Ectodermal cell (in vitro differentiated cells): ENCODE results near the gene CNFN.

Experiments used
- H3K27ac ChIP-seq: 2 replicates; pipeline ENCODE4 v1.7.0; 2013; ENCODE audit warnings: mild to moderate bottlenecking, low read depth, low read length; ENCODE audit not compliant: insufficient read depth, poor library complexity, severe bottlenecking
- H3K27me3 ChIP-seq: 2 replicates; pipeline ENCODE4 v1.7.0; 2013; ENCODE audit warnings: mild to moderate bottlenecking, low read length; ENCODE audit not compliant: insufficient read depth, control insufficient read depth, poor library complexity, severe bottlenecking
- H3K36me3 ChIP-seq: one replicate; pipeline ENCODE4 v1.7.0; 2013; ENCODE audit warnings: low read length; ENCODE audit not compliant: control insufficient read depth, insufficient read depth
- H3K4me1 ChIP-seq: one replicate; pipeline ENCODE4 v1.7.0; 2013; ENCODE audit warnings: low read length; ENCODE audit not compliant: control insufficient read depth, insufficient read depth
- H3K4me3 ChIP-seq: 2 replicates; pipeline ENCODE4 v1.7.0; 2013; ENCODE audit warnings: low read depth, low read length, control low read depth; ENCODE audit not compliant: insufficient read depth
- H3K9me3 ChIP-seq: 2 replicates; pipeline ENCODE4 v1.7.0; 2013; ENCODE audit warnings: mild to moderate bottlenecking, low read length, moderate library complexity; ENCODE audit not compliant: control insufficient read depth
- WGBS, 2 experiments: methylation state at CpG; one replicate each; pipeline ENCODE4 v1.1.7; 2013; ENCODE audit warnings: missing lambda C conversion rate in 2 of 2; 5-methylcytosine and 5-hydroxymethylcytosine counted together

The CNFN gene

GRCh38 chr19:42363614-42364346 lies 26.3 kb downstream of the CNFN start:
- WGBS, 2 experiments, result 90 to 94% methylated on average over 16 to 17 of the region's 17 CpGs
- H3K36me3 ChIP-seq, result no peaks in the 10 kb centered on the region
- H3K27ac ChIP-seq, result no peak overlapping the region

DNA sequence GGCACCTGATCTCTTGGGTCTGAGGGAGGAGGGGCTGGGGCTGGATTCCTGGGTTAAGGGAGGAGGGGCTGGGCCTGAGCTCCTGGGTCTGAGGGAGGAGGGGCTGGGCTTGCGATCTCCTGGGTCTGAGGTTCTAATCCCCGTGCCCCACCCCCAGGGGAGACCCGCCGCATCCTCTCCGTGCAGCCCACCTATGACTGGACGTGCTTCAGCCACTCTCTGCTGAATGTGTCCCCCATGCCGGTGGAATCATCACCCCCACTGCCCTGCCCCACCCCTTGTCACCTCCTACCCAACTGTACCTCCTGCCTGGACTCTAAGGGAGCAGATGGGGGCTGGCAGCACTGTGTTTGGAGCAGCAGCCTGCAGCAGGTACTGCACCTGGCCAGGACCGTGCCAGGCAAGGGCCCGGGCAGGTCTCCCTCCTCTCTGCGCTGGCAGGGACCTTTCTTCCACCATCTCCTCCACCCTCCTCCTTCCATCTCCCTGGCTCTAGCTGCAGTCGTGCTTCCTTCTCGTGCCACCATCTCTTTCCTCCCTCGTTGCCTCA lies 27.1 kb downstream of the CNFN start:
- H3K27me3 ChIP-seq, result no peaks in the 10 kb centered on the region
- H3K4me1 ChIP-seq, result peaks cover 8% of the 10 kb centered on the region
- H3K4me3 ChIP-seq, result no peak overlapping the region
- no peaks in the 10 kb centered on the region for H3K36me3 ChIP-seq
- WGBS, 2 experiments, result 84 to 88% methylated on average over 13 of the region's 13 CpGs
- no peak overlapping the region for H3K27ac ChIP-seq
- H3K9me3 ChIP-seq, result no peaks in the 10 kb centered on the region

More at GRCh38 chr19:42363614-42364346, 26.3 kb downstream of the CNFN start:
- H3K27me3 ChIP-seq, result no peaks in the 10 kb centered on the region
- no peak overlapping the region for H3K4me3 ChIP-seq
- no peaks in the 10 kb centered on the region for H3K9me3 ChIP-seq
- peaks cover 8% of the 10 kb centered on the region for H3K4me1 ChIP-seq

GRCh38 chr19:42362342-42362741 lies 27.8 kb downstream of the CNFN start:
- WGBS, 2 experiments, result 90 to 93% methylated on average over 14 of the region's 14 CpGs
- Histone ChIP-seq H3K4me3 (no peak overlapping the region), H3K27me3 (no peaks in the 10 kb centered on the region), H3K27ac (no peak overlapping the region), H3K36me3 (no peaks in the 10 kb centered on the region), H3K9me3 (no peaks in the 10 kb centered on the region), H3K4me1 (peaks cover 8% of the 10 kb centered on the region)

DNA sequence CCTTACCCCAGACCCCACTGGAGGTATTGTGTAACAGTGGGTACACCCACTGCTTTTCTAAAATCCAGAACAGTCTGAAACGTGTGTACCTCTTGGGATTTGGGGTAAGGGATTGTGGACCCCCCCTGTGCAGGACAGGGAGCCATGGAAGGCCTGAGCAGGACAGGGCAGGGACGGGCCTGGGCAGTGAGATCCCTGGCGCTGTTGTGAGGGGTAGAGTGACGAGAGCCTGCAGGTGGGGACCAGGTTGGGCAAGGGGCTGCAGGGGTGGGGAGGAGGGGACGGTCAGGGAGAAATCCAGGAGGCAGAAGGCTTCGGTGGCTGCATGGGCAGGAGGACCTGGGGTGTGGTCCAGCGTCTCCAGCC lies 28.6 kb downstream of the CNFN start:
- H3K9me3 ChIP-seq, result no peaks in the 10 kb centered on the region
- H3K4me3 ChIP-seq, result no peak overlapping the region
- no peaks in the 10 kb centered on the region for H3K27me3 ChIP-seq
- H3K4me1 ChIP-seq, result peaks cover 8% of the 10 kb centered on the region
- H3K36me3 ChIP-seq, result peaks cover under 1% of the 10 kb centered on the region
- 93 to 96% methylated on average over 7 of the region's 7 CpGs for WGBS, 2 experiments
- H3K27ac ChIP-seq, result no peak overlapping the region

DNA sequence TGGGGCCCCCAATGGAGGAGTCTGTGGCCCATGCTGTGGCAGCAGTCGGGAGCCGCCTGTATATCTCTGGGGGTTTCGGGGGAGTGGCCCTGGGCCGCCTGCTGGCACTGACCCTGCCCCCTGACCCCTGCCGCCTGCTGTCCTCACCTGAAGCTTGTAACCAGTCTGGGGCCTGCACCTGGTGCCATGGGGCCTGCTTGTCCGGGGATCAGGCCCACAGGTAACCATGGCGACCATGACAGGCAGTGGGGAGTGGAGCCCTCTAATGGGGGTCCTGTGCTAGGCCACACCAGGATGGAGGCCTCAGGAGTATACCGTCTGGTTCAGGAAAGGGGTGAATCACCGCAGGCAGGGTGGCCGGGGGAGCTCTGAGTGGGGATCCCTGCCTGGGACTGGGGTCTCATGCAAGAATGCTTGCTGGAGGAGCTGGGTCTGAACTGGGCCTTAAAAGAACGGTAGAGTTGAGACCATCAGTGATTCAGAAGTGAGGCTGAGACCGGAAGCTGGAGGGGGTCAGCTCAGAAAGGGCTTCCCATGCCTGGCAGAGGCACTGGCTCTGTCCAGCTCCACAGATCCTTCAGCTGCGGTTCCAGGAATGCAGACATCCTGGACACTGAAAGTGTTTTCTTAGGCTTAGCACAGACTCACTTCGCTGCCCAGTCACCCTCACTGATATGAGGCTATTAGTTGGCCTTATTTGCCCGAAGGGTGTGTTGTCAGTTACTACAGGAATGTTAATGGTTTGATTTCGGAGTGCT lies 29.1 kb downstream of the CNFN start:
- Histone ChIP-seq H3K4me3 (no peak overlapping the region), H3K4me1 (peaks cover 8% of the 10 kb centered on the region), H3K27ac (no peak overlapping the region), H3K27me3 (no peaks in the 10 kb centered on the region), H3K9me3 (no peaks in the 10 kb centered on the region), H3K36me3 (peaks cover 5% of the 10 kb centered on the region)
- WGBS, 2 experiments, result 83 to 85% methylated on average over 16 of the region's 16 CpGs

DNA sequence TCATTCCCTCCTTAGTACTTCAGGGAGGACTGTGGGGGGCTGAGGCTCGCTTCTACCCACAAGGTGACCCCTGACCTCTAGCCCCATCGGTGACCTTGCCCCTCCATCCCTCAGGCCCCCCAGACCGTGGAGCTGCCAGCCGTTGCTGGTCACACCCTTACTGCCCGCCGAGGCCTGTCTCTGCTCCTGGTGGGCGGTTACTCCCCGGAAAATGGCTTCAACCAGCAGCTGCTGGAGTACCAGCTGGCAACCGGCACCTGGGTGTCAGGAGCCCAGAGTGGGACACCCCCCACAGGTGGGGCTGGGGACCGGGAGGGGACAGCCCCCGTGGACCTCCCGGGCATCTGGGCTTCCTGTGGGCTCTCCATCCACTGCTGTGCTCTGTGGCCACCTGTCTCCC lies 32.8 kb downstream of the CNFN start:
- H3K36me3 ChIP-seq, result peaks cover 7% of the 10 kb centered on the region

GRCh38 chr19:42356686-42357085 lies 33.4 kb downstream of the CNFN start:
- Histone ChIP-seq H3K4me1 (peaks cover 16% of the 10 kb centered on the region), H3K27ac (no peak overlapping the region), H3K27me3 (no peaks in the 10 kb centered on the region), H3K36me3 (peaks cover 7% of the 10 kb centered on the region), H3K4me3 (no peak overlapping the region), H3K9me3 (no peaks in the 10 kb centered on the region)
- WGBS, 2 experiments, result 95 to 98% methylated on average over 15 of the region's 15 CpGs

More for the DNA sequence above, 32.8 kb downstream of the CNFN start:
- Histone ChIP-seq H3K4me3 (no peak overlapping the region), H3K9me3 (no peaks in the 10 kb centered on the region), H3K27me3 (no peaks in the 10 kb centered on the region), H3K27ac (no peak overlapping the region), H3K4me1 (peaks cover 15% of the 10 kb centered on the region)
- 93 to 95% methylated on average over 12 of the region's 12 CpGs for WGBS, 2 experiments

- WGBS, 2 experiments, result 95% methylated on average over 12 of the region's 12 CpGs
- Histone ChIP-seq H3K36me3 (peaks cover 7% of the 10 kb centered on the region), H3K4me1 (peaks cover 15% of the 10 kb centered on the region), H3K27me3 (no peaks in the 10 kb centered on the region), H3K9me3 (no peaks in the 10 kb centered on the region), H3K4me3 (no peak overlapping the region), H3K27ac (no peak overlapping the region)
Measured at GRCh38 chr19:42355896-42356295, 34.2 kb downstream of the CNFN start.

GRCh38 chr19:42353341-42354015 lies 36.6 kb downstream of the CNFN start:
- 94 to 96% methylated on average over 29 of the region's 29 CpGs for WGBS, 2 experiments
- Histone ChIP-seq H3K27ac (no peak overlapping the region), H3K27me3 (no peaks in the 10 kb centered on the region), H3K9me3 (no peaks in the 10 kb centered on the region), H3K4me3 (no peak overlapping the region), H3K4me1 (peaks cover 8% of the 10 kb centered on the region), H3K36me3 (peaks cover 7% of the 10 kb centered on the region)
